Measurements from ENCODE around the gene PDGFD. TPM values are rescaled to one million over a fixed set of nuclear protein-coding genes. Genes with fewer than 3 reads are reported as not detected.

Gene PDGFD
- total RNA-seq, 1 experiment from 2014 or later: 2.6 TPM

- ATAC-seq: no peak
- Mint-ChIP-seq H3K4me3 (no peak overlapping the region), H3K27ac (no peak overlapping the region), H3K4me1 (peaks cover 11% of the 10 kb centered on the region), H3K36me3 (no peaks in the 10 kb centered on the region), H3K9me3 (peaks cover 16% of the 10 kb centered on the region), H3K27me3 (ENCODE audit: low read depth) (no peaks in the 10 kb centered on the region)
- CTCF ChIA-PET: no interaction called here
- POLR2A ChIA-PET: no interaction called here
- TF ChIP-seq CREB1 (CRISPR knock-in tag; IDR thresholded peaks at IDR 0.05) (no peak), FOXJ3 (CRISPR knock-in tag; IDR thresholded peaks at IDR 0.05; ENCODE audit: borderline replicate concordance) (no peak), CBFB (CRISPR knock-in tag; IDR thresholded peaks at IDR 0.05; ENCODE audit: low read depth) (no peak), ZNF263 (CRISPR knock-in tag; IDR thresholded peaks at IDR 0.05; ENCODE audit: low read depth) (no peak), ZMAT4 (CRISPR knock-in tag; IDR thresholded peaks at IDR 0.05) (no peak), ZNF512 (CRISPR knock-in tag; IDR thresholded peaks at IDR 0.05; ENCODE audit: borderline replicate concordance) (no peak)
- no peak for DNase-seq (ENCODE audit: low spot score)
These were observed 275.4 kb downstream of the PDGFD start for GRCh38 chr11:103888541-103888951.

- POLR2A ChIA-PET: no interaction called here
- ATAC-seq: no peak
These were observed 276.8 kb downstream of the PDGFD start for GRCh38 chr11:103887001-103887658.

GRCh38 chr11:103883856-103884255, 280.1 kb downstream of the PDGFD start:
- no peaks in the 10 kb centered on the region for H3K9me3 Mint-ChIP-seq
- ChIA-PET POLR2A (no interaction called here), CTCF (no interaction called here)
- peaks cover 6% of the 10 kb centered on the region; the same call in 1 of the 2 replicates for H3K4me1 Mint-ChIP-seq
- no peak overlapping the region for H3K4me3 Mint-ChIP-seq
- no peak overlapping the region for H3K27ac Mint-ChIP-seq
- no peaks in the 10 kb centered on the region for H3K27me3 Mint-ChIP-seq (ENCODE audit: low read depth)
- TF ChIP-seq ERG (CRISPR knock-in tag; IDR thresholded peaks at IDR 0.05) (no peak), ATF1 (CRISPR knock-in tag; IDR thresholded peaks at IDR 0.05) (no peak), SOX15 (CRISPR knock-in tag; IDR thresholded peaks at IDR 0.05) (no peak), FOXJ3 (CRISPR knock-in tag; IDR thresholded peaks at IDR 0.05; ENCODE audit: borderline replicate concordance) (no peak), HMGA2 (CRISPR knock-in tag; IDR thresholded peaks at IDR 0.05) (no peak), MXD4 (CRISPR knock-in tag; IDR thresholded peaks at IDR 0.05; ENCODE audit: borderline replicate concordance) (no peak), SP1 (CRISPR knock-in tag; conservative IDR thresholded peaks at IDR 0.05) (no peak), ZNF138 (CRISPR knock-in tag; conservative IDR thresholded peaks at IDR 0.05) (no peak), ATF3 (CRISPR knock-in tag; conservative IDR thresholded peaks at IDR 0.05) (no peak)
- ATAC-seq: no peak
- no peak for DNase-seq (ENCODE audit: low spot score)
- H3K36me3 Mint-ChIP-seq: no peaks in the 10 kb centered on the region

More at GRCh38 chr11:103887001-103887658, 276.8 kb downstream of the PDGFD start:
- TF ChIP-seq FOXK1 (CRISPR knock-in tag; IDR thresholded peaks at IDR 0.05): no peak
- CTCF ChIA-PET: interaction anchor here (1.3 kb wide), 1 partner anchor 205 kb away, joined by 7 read pairs; no protein-coding TSS in a partner anchor
- Mint-ChIP-seq H3K4me1 (peaks cover 6% of the 10 kb centered on the region; the same call in 1 of the 2 replicates), H3K27ac (no peak overlapping the region), H3K4me3 (no peak overlapping the region), H3K36me3 (no peaks in the 10 kb centered on the region), H3K9me3 (peaks cover 16% of the 10 kb centered on the region), H3K27me3 (ENCODE audit: low read depth) (no peaks in the 10 kb centered on the region)
- DNase-seq (ENCODE audit: low spot score): no peak

GRCh38 chr11:103883291-103883690, 280.7 kb downstream of the PDGFD start:
- no peak for ATAC-seq
- Mint-ChIP-seq H3K4me3 (no peak overlapping the region), H3K27ac (no peak overlapping the region), H3K27me3 (ENCODE audit: low read depth) (no peaks in the 10 kb centered on the region), H3K4me1 (peaks cover 6% of the 10 kb centered on the region; the same call in 1 of the 2 replicates), H3K36me3 (no peaks in the 10 kb centered on the region), H3K9me3 (peaks cover 2% of the 10 kb centered on the region)
- DNase-seq (ENCODE audit: low spot score): no peak
- ChIA-PET CTCF (no interaction called here), POLR2A (no interaction called here)
- no peak for TF ChIP-seq ZNF671 (CRISPR knock-in tag; IDR thresholded peaks at IDR 0.05)
- TF ChIP-seq ZBTB43 (CRISPR knock-in tag; IDR thresholded peaks at IDR 0.05): no peak

Measured in WTC11 (cell line).